Measurements from ENCODE around the gene RBBP7.
"Not testable (repeated sequence)": the region's sequence is repeated elsewhere in the genome, so short reads cannot be mapped to it uniquely, and the experiment has no call there.

Gene RBBP7

GRCh38 chrX:16867947-16868346 is 2.2 kb downstream of the RBBP7 start:
- DNase-seq (ENCODE audit: low spot score), result no peak

- no peak for DNase-seq (ENCODE audit: low spot score)
These were observed 7.3 kb downstream of the RBBP7 start for GRCh38 chrX:16862829-16863228.

DNA sequence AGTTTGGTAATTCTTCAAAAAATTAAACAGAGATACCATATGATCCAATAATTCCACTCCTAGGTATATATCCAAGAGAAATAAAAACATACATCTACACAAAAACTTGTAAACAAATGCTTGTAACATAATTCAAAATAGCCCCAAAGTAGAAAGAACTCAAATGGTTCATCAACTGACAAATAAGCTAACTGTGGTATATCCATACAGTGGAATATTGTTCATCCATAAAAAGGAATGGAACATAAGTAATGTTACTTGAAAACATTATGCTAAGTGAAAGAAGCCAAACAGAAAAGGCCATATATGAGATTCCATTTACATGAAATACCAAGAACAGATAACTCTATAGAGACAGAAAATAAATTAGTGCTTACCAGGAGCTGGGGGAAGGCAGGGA is 13.4 kb downstream of the RBBP7 start:
- no peak for DNase-seq (ENCODE audit: low spot score)

DNA sequence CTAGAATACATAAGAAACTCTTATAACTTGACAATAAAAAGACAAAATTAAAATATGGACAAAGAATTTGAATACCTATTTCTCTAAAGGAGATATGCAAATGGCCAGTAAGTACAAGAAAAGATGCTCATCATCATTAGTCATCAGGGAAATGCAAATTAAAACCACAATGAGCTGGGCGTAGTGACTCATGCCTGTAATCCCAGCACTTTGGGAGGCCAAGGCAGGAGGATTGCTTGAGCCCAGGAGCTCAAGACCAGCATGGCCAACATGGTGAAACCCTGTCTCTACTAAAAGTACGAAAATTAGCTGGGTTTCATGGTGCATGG is 14.1 kb downstream of the RBBP7 start:
- DNase-seq (ENCODE audit: low spot score), result not testable (repeated sequence)

GRCh38 chrX:16855363-16856075 is 14.6 kb downstream of the RBBP7 start:
- DNase-seq (ENCODE audit: low spot score), result no peak

GRCh38 chrX:16853537-16853936 is 16.6 kb downstream of the RBBP7 start:
- DNase-seq (ENCODE audit: low spot score), result no peak

DNA sequence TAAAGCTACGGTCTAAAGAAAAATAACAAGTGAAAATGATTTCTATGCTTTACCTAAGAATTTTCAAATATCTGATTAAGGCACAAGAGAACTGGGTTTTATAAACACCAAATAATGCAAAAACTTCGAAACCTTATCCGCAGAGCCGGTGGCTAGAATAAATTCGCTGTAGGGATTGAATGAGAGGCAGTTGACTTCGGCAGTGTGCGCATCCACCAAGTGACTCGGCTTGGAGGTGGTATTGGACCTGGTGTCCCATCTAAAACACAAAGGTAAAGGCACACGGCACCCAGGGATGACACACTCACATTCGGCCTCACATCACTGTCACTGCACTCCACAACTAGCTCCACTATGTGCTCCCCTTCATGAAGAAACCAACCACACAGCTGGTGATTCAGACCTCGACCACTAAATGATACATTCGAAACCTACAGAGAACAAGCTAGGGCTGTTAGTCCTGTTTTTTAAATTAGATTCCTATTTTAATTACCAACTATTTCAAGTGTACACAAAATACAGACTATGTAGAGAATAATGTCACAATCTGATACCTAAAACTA is 17.5 kb downstream of the RBBP7 start:
- DNase-seq (ENCODE audit: low spot score), result no peak

GRCh38 chrX:16851827-16852226 is 18.3 kb downstream of the RBBP7 start:
- no peak for DNase-seq (ENCODE audit: low spot score)

GRCh38 chrX:16851421-16851820 is 18.7 kb downstream of the RBBP7 start:
- DNase-seq (ENCODE audit: low spot score), result no peak

DNA sequence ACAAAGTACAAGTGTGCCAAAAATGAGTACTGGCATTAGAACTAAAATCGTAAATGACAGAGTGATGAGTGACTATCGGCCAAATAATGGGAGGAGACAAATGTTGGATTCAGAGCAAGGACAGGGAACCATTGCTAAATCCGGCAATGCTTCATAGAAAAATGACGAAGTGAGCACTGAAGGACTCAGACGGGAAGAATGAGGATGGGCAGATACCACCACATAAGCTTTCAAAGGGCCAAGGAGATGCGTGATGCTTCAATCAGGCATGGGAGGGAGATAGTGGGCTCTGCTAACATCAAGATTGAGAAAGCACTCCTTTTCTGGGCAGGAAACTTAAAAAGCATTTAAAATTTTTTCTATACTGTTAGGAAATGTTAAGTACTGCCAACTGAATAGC is 21.6 kb downstream of the RBBP7 start:
- no peak for DNase-seq (ENCODE audit: low spot score)

GRCh38 chrX:16845686-16846085 is 24.5 kb downstream of the RBBP7 start:
- DNase-seq (ENCODE audit: low spot score), result no peak

DNA sequence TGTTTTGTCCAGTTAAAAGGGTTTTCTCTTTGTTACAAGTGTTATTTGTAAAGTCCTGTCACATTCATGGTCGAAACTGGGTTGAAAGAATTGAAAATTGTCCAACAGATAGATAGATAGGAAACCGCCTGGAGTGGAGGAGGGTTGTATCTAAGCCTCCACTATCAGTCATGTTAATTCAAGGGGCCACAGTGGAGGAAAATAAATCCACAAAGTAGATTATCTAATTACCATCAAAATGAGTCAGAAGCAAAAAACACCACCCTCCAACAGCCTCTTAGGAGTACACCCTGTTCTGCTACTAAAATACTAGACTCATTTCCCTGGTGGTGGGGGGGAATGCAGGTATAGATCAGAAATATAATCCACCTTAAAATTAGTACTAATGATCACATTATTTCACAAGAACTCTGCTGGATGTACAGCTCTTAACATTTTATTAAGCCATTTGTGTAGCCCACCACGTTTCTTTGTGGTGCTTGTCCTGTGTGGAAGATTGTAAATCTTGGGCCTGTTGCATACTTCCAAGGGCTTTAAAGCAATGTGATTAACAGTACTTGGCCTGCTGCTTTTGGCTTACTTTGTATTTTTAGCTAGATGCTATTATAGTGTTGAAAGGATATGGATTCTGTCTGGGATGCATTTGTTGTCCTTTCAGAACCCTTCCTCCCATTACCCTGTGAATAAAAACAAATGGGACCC is 26.8 kb downstream of the RBBP7 start:
- DNase-seq (ENCODE audit: low spot score), result no peak

GRCh38 chrX:16842684-16843083 is 27.5 kb downstream of the RBBP7 start:
- DNase-seq (ENCODE audit: low spot score), result no peak

- no peak for DNase-seq (ENCODE audit: low spot score)
These were observed 30.2 kb downstream of the RBBP7 start for GRCh38 chrX:16839852-16840460.

GRCh38 chrX:16839219-16839851 is 30.8 kb downstream of the RBBP7 start:
- no peak for DNase-seq (ENCODE audit: low spot score)

- DNase-seq (ENCODE audit: low spot score), result no peak
These were observed 31.7 kb downstream of the RBBP7 start for GRCh38 chrX:16838202-16839066.

GRCh38 chrX:16836371-16836770 is 33.8 kb downstream of the RBBP7 start:
- DNase-seq (ENCODE audit: low spot score), result no peak

- DNase-seq (ENCODE audit: low spot score), result no peak
These were observed 35.4 kb downstream of the RBBP7 start for GRCh38 chrX:16834806-16835205.

GRCh38 chrX:16832301-16832700 is 37.9 kb downstream of the RBBP7 start:
- DNase-seq (ENCODE audit: low spot score), result no peak

GRCh38 chrX:16828124-16828908 is 41.8 kb downstream of the RBBP7 start:
- no peak for DNase-seq (ENCODE audit: low spot score)

GRCh38 chrX:16827225-16827624 is 42.9 kb downstream of the RBBP7 start:
- no peak for DNase-seq (ENCODE audit: low spot score)

Data from pons (tissue), 1 donor.